NB4 (cell line): ENCODE measurements around the gene B4GALT6.

Experiments
- DNase-seq: peaks from one replicate; pipeline ENCODE4 v3.0.0; 2010; ENCODE audit warnings: low read depth
- H3K4me3 ChIP-seq: one replicate; pipeline ENCODE4 v1.5.1; 2011; ENCODE audit warnings: mild to moderate bottlenecking, low read depth, low read length, moderate library complexity
- CTCF ChIP-seq: IDR thresholded peaks from one replicate; pipeline ENCODE4 v1.5.1; 2012; ENCODE audit warnings: low read depth, low read length
- MAX ChIP-seq: IDR thresholded peaks from 2 replicates; pipeline ENCODE4 v1.6.1; 2011; ENCODE audit warnings: low read depth, low read length
- MYC ChIP-seq: IDR thresholded peaks from 2 replicates; pipeline ENCODE4 v1.6.1; 2011; ENCODE audit warnings: low read depth, low read length
- POLR2A ChIP-seq: IDR thresholded peaks from 2 replicates; pipeline ENCODE4 v1.6.1; 2011; ENCODE audit warnings: mild to moderate bottlenecking; ENCODE audit not compliant: insufficient read length; ENCODE audit errors: extremely low read depth

B4GALT6 gene

GRCh38 chr18:31646332-31647126, 37.9 kb downstream of the B4GALT6 start:
- TF ChIP-seq MAX = no peak
- TF ChIP-seq CTCF = peak; percentile 10
- TF ChIP-seq POLR2A = no peak
- DNase-seq = peak; percentile 52
- H3K4me3 ChIP-seq = no peak overlapping the region

- H3K4me3 ChIP-seq = no peak overlapping the region
- DNase-seq = no peak
- TF ChIP-seq MAX = no peak
- no peak for TF ChIP-seq POLR2A
- no peak for TF ChIP-seq MYC
- TF ChIP-seq CTCF = no peak
These were observed 39.0 kb downstream of the B4GALT6 start for GRCh38 chr18:31645411-31645810.

GRCh38 chr18:31643003-31643402, 41.4 kb downstream of the B4GALT6 start:
- TF ChIP-seq POLR2A (no peak), CTCF (no peak), MAX (no peak), MYC (no peak)
- no peak for DNase-seq
- H3K4me3 ChIP-seq = no peak overlapping the region

GRCh38 chr18:31637445-31637844, 46.9 kb downstream of the B4GALT6 start:
- DNase-seq = no peak
- H3K4me3 ChIP-seq = no peak overlapping the region
- no peak for TF ChIP-seq POLR2A
- no peak for TF ChIP-seq MAX
- no peak for TF ChIP-seq CTCF
- TF ChIP-seq MYC = no peak

- TF ChIP-seq MAX (no peak), MYC (no peak), POLR2A (no peak), CTCF (no peak)
- H3K4me3 ChIP-seq = no peak overlapping the region
- DNase-seq = no peak
These were observed 48.0 kb downstream of the B4GALT6 start for GRCh38 chr18:31636387-31636786.

GRCh38 chr18:31634331-31634713, 50.1 kb downstream of the B4GALT6 start:
- DNase-seq = no peak
- no peak for TF ChIP-seq CTCF
- TF ChIP-seq POLR2A = no peak
- TF ChIP-seq MYC = no peak
- no peak overlapping the region for H3K4me3 ChIP-seq
